LNCaP clone FGC (cell line): ENCODE results near the gene CALML3.
"Not testable (repeated sequence)": the region's sequence is repeated elsewhere in the genome, so short reads cannot be mapped to it uniquely, and the experiment has no call there.

Experiments
- DNase-seq: peaks from one replicate; pipeline ENCODE4 v3.0.0-alpha.2; 2011; ENCODE audit warnings: low read depth
- H3K4me3 ChIP-seq: 2 replicates; pipeline ENCODE4 v1.5.1; 2011; ENCODE audit warnings: mild to moderate bottlenecking, low read depth, low read length, control low read depth
- CTCF ChIP-seq: IDR thresholded peaks from 2 replicates; pipeline ENCODE4 v1.5.1; 2012; ENCODE audit warnings: mild to moderate bottlenecking; ENCODE audit not compliant: control insufficient read depth, insufficient read depth; ENCODE audit errors: extremely low read depth

CALML3 gene

GRCh38 chr10:5553400-5554170 lies 28.8 kb downstream of the CALML3 start:
- no peak for TF ChIP-seq CTCF

GRCh38 chr10:5555021-5555510 lies 30.3 kb downstream of the CALML3 start:
- H3K4me3 ChIP-seq: no peak overlapping the region
- TF ChIP-seq CTCF: no peak
- DNase-seq: no peak

More at GRCh38 chr10:5553400-5554170, 28.8 kb downstream of the CALML3 start:
- DNase-seq: no peak
- no peak overlapping the region for H3K4me3 ChIP-seq

GRCh38 chr10:5555881-5556280 lies 31.1 kb downstream of the CALML3 start:
- no peak for DNase-seq
- no peak for TF ChIP-seq CTCF
- H3K4me3 ChIP-seq: no peak overlapping the region

GRCh38 chr10:5556576-5556975 lies 31.8 kb downstream of the CALML3 start:
- TF ChIP-seq CTCF: no peak
- no peak overlapping the region for H3K4me3 ChIP-seq
- DNase-seq: no peak

- no peak for TF ChIP-seq CTCF
- no peak overlapping the region for H3K4me3 ChIP-seq
- DNase-seq: no peak
Observed at GRCh38 chr10:5557040-5557721, 32.4 kb downstream of the CALML3 start.

- no peak for DNase-seq
- no peak for TF ChIP-seq CTCF
- H3K4me3 ChIP-seq: no peak overlapping the region
Observed at GRCh38 chr10:5557799-5558771, 33.3 kb downstream of the CALML3 start.

GRCh38 chr10:5559022-5559421 lies 34.3 kb downstream of the CALML3 start:
- not testable (repeated sequence) for DNase-seq, H3K4me3 ChIP-seq
